HCT116 (cell line): ENCODE data around the gene ITGAD.
A peak's percentile ranks its signal among the peaks of the same experiment; 100 is the strongest.

ENCODE experiments used
- CTCF ChIP-seq, 3 experiments: fragments of 200-600 bp in 1 of 3; sonication (generic) in 1 of 3; IDR thresholded peaks in 2 of 3; conservative IDR thresholded peaks in 1 of 3; 2 replicates each; pipeline ENCODE4 v1.5.1; 2012 to 2017; ENCODE audit warnings: low read depth in 2 of 3, low read length in 2 of 3, antibody characterized with exemption in 1 of 3, borderline replicate concordance in 1 of 3, control low read depth in 1 of 3, mild to moderate bottlenecking in 1 of 3, mixed read lengths in 1 of 3, mixed run types in 1 of 3, moderate library complexity in 1 of 3; ENCODE audit not compliant: insufficient read depth in 1 of 3
- JUND ChIP-seq: IDR thresholded peaks from 2 replicates; pipeline ENCODE4 v1.6.1; 2012
- POLR2A ChIP-seq: IDR thresholded peaks from 2 replicates; pipeline ENCODE4 v1.7.0; 2011; ENCODE audit warnings: borderline replicate concordance; ENCODE audit not compliant: insufficient read depth, insufficient read length; ENCODE audit errors: extremely low read depth
- POLR2AphosphoS5 ChIP-seq: IDR thresholded peaks from 2 replicates; pipeline ENCODE4 v1.6.1; 2011; ENCODE audit warnings: mild to moderate bottlenecking, low read depth, low read length, moderate library complexity
- SP1 ChIP-seq: IDR thresholded peaks from 2 replicates; pipeline ENCODE4 v1.6.1; 2012; ENCODE audit warnings: low read depth
- ZBTB33 ChIP-seq: IDR thresholded peaks from 2 replicates; pipeline ENCODE4 v1.6.1; 2011; ENCODE audit warnings: mild to moderate bottlenecking, low read length, moderate library complexity; ENCODE audit not compliant: insufficient replicate concordance; ENCODE audit errors: extremely low read depth

GRCh38 chr16:31459687-31460581 lies 66.8 kb downstream of the ITGAD start:
- TF ChIP-seq CTCF (IDR thresholded peaks at IDR 0.05 in 2 of 3, conservative IDR thresholded peaks at IDR 0.05 in 1 of 3; ENCODE audit: borderline replicate concordance in 1 of 3, insufficient read depth in 1 of 3, low read depth in 2 of 3, low read length in 2 of 3) (no peak), ZBTB33 (no peak), POLR2AphosphoS5 (peak; percentile 81), POLR2A (peak; percentile 70), SP1 (peak; percentile 25; the same call in 1 of the 2 replicates), JUND (no peak)
